GM12801 (cell line): ENCODE results near the gene TIGD6.
A peak's percentile ranks its signal among the peaks of the same experiment; 100 is the strongest.

Source experiments
- TF ChIP-seq, protein P1 (sequence below): IDR thresholded peaks from one replicate; pipeline ENCODE4 v1.5.1; 2011; ENCODE audit warnings: control low read depth; ENCODE audit not compliant: insufficient read length; ENCODE audit errors: extremely low read depth

Gene TIGD6

DNA sequence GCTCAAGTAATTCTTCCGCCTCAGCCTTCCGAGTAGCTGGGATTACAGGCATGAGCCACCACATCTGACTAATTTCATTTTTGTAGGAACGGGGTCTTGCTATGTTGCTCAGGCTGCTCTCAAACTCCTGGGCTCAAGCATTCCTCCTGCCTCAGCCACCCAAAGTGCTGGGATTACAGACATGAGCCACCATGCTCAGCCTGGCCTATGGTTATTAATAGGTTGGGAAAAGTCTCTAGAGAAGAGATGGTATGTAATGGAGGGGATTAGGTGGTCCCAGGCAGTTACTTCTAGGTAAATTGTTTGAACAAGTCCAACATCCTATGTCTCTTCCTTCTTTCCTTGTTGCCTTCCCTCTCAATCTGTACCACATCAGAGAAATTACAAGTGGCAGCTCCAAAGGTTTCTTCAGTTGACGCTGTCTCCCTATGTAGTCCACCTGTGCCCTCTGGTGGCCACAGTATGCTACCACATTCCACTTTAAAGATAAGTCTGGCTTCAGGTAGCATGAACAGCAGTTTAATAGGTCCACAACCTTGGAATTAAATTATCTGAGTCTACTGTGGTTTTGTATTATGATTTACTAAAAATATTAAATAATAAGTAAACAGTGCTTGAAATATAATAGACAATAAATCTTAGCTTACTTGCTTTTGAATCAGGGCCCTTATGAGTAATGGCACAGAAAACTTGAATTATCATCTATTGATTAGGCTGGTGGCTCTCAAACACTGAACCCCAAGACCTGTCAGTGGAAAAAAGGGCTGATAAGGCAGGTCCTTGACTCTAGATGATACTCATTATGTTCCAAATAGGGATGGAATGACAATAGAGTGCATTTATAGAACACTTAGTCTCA is 9.7 kb downstream of the TIGD6 start:
- TF ChIP-seq, protein P1, sequence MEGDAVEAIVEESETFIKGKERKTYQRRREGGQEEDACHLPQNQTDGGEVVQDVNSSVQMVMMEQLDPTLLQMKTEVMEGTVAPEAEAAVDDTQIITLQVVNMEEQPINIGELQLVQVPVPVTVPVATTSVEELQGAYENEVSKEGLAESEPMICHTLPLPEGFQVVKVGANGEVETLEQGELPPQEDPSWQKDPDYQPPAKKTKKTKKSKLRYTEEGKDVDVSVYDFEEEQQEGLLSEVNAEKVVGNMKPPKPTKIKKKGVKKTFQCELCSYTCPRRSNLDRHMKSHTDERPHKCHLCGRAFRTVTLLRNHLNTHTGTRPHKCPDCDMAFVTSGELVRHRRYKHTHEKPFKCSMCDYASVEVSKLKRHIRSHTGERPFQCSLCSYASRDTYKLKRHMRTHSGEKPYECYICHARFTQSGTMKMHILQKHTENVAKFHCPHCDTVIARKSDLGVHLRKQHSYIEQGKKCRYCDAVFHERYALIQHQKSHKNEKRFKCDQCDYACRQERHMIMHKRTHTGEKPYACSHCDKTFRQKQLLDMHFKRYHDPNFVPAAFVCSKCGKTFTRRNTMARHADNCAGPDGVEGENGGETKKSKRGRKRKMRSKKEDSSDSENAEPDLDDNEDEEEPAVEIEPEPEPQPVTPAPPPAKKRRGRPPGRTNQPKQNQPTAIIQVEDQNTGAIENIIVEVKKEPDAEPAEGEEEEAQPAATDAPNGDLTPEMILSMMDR = peak; percentile 75

DNA sequence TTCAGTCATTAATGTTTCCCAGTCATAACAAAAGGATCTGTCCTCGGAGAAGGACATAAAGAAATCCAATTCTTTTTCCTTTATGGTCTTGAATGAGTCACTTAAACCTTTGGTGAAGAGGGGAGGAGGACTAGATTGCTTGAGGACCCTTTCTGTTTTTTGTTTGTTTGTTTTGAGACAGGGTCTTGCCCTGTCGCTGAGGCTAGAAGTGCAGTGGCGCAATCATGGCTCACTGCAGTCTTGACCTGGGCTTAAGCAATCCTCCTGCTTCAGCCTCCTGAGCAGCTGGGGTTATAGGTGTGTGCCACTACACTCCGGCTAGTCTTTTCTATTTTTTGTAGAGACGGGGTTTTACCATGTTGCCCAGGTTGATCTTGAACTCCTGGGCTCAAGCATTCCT is 12.3 kb downstream of the TIGD6 start:
- TF ChIP-seq, protein P1 = no peak

DNA sequence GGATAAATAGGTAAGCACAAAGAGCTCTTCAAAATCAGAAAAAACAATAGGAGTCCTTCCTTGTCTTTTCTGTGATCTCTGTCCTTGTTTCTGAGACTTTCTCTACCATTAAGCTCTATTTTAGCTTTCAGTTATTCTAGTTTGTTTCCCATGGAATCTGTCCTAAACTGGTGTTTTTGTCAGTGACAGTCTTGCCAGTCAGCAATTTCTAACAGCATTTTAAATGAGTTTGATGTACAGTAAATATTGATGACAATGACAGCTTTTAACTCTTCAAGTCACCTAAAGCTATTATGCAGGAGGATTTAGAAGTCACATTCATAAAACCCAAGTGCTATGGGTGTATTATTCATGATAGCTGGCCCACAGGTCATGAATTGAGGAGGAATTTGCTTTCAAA is 17.9 kb downstream of the TIGD6 start:
- TF ChIP-seq, protein P1 = no peak

DNA sequence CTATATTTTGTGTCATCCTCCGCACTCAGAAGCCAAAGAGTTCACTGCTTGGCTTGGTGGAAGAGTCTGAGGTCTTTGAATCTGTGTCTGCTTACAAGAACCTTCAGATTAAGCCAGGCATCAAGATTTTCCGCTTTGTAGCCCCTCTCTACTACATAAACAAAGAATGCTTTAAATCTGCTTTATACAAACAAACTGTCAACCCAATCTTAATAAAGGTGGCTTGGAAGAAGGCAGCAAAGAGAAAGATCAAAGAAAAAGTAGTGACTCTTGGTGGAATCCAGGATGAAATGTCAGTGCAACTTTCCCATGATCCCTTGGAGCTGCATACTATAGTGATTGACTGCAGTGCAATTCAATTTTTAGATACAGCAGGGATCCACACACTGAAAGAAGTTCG is 19.2 kb downstream of the TIGD6 start:
- TF ChIP-seq, protein P1 = no peak

DNA sequence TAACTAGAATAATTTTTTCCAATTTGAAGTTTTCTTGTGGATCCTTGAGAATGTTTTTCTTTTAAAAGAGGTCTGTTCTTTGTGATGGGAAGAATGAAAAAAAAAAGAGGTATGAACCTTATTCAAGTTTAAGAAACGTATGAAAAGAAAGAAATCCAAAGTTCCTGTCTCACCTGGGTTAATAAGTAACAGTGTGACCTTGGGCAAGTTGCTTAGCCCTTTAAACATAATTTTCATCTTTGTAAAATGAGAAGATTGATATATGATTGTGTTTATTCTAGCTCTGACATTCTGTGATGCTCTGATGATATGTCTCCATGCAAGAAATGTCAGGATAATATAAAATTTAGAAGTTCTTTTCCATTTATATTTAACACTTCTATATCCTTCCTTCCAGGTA is 20.6 kb downstream of the TIGD6 start:
- TF ChIP-seq, protein P1 = no peak

GRCh38 chr5:149975409-149975808 is 25.0 kb downstream of the TIGD6 start:
- TF ChIP-seq, protein P1 = no peak

GRCh38 chr5:149969181-149969930 is 31.1 kb downstream of the TIGD6 start:
- TF ChIP-seq, protein P1 = no peak
